ENCODE measurements around the gene TEX36.
"Not testable (repeated sequence)": the region's sequence is repeated elsewhere in the genome, so short reads cannot be mapped to it uniquely, and the experiment has no call there.

Gene TEX36

DNA sequence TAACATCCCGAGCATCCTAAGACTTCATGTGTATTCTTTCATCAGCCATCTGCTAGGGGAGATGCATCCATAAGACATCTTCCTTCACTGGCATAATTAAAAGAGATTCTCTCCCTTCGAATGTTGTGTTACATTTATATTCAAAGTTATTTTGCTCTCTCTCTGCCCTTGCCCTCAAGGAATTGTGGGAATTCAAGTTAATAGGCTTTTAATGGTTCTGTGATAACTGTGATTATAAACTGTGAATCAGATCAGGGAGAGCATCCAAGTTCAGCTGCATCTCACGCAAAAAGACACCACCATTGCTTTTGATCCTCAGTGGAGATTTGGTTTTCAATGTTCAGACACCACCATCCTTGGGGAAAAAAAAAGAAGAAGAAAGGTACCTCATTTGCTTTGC is 9.2 kb upstream of the TEX36 start:
- DNase-seq (ENCODE audit: low read depth): no peak

GRCh38 chr10:125691160-125691981 is 8.4 kb upstream of the TEX36 start:
- peak; percentile 41 for DNase-seq (ENCODE audit: low read depth)

DNA sequence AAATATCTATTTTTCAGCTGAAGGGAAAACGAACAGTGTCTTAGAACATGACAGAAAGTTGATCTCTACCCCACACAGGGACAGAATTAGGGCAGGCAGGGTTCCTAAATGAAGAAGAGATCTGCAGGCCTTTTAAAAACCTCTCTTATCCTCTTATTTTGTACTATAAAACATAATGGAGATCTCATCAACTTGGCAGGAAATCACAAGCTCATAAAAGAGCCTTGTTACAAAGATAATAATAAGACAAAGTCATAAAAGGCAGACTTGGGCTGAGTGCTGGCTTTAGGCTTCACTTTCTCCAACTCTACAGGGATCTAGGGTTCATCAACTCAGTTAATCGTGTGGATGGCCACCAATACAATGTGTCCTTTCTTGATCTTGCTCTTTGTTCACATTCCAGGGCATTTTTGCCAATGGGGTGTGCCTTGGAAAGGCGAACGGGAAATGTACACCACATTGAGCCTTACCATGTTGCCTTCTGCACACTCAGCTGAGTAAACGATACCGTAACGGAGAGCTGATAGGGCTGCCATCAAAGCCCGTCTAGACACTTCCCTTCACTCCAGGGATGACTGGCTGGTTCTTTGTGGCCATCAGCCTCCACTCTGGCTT is 7.1 kb upstream of the TEX36 start:
- DNase-seq (ENCODE audit: low read depth): no peak

DNA sequence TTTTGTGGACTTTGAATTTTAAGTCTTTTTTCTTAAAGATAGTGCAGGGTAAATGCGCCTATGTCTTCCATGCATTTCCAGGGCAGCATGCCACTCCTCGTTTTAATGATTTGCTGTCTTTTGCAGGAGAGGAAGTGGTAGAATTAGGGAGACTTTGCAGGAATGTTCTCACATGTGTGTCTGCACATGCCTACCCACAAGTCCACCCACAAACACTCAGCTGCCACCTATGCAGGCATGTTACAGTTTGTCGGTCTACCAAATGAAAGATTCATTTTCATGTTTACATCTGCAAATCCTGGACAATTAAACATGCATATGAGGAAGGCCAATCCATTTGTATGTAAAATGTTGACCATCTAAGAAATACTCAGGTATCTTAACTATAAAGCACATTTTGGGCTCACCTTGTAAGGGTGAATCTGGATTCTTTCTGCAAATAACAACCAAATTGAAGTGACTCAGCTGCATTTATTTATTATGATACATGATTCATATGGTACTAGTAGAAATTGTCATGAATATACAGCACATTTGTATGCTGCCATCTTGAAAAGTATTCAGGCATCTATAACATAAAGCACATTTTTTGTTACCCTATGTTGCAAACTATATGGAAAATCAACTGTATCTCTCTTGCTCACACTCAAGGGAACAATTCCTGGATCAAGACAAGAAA is 4.7 kb upstream of the TEX36 start:
- DNase-seq (ENCODE audit: low read depth): no peak

DNA sequence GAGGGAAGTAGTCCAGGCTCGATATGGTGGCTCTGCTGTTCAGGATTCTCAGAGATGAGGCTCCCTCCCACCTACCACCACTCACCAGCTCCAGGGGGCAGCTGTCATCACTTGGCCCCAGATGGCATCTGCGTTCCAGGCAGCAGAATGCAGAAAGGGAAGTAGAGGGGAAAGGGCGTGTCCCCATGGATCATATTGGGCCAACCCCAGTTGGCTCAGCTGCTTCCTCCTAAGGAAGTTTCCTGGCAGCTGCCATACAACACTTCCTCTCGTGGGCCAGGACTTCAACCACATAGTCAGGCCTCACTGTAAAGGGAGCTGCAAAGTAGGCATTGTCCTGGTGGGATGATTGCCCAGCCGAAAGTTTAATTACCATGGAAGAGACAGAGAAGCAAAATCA is 1.6 kb upstream of the TEX36 start:
- no peak for DNase-seq (ENCODE audit: low read depth)

GRCh38 chr10:125683821-125684220 is 858 bp upstream of the TEX36 start:
- no peak for DNase-seq (ENCODE audit: low read depth)

GRCh38 chr10:125679436-125679835 is 3.5 kb downstream of the TEX36 start:
- no peak for DNase-seq (ENCODE audit: low read depth)

- no peak for DNase-seq (ENCODE audit: low read depth)
Measured at GRCh38 chr10:125672884-125673283, 10.1 kb downstream of the TEX36 start.

- no peak for DNase-seq (ENCODE audit: low read depth)
Measured at GRCh38 chr10:125662584-125662983, 20.4 kb downstream of the TEX36 start.

- DNase-seq (ENCODE audit: low read depth): peak; percentile 96
Measured at GRCh38 chr10:125661941-125662515, 20.9 kb downstream of the TEX36 start.

GRCh38 chr10:125661431-125661940 is 21.5 kb downstream of the TEX36 start:
- no peak for DNase-seq (ENCODE audit: low read depth)

- DNase-seq (ENCODE audit: low read depth): no peak
Measured at GRCh38 chr10:125659071-125659470, 23.9 kb downstream of the TEX36 start.

GRCh38 chr10:125656523-125656922 is 26.4 kb downstream of the TEX36 start:
- no peak for DNase-seq (ENCODE audit: low read depth)

GRCh38 chr10:125653113-125653512 is 29.9 kb downstream of the TEX36 start:
- DNase-seq (ENCODE audit: low read depth): not testable (repeated sequence)

DNA sequence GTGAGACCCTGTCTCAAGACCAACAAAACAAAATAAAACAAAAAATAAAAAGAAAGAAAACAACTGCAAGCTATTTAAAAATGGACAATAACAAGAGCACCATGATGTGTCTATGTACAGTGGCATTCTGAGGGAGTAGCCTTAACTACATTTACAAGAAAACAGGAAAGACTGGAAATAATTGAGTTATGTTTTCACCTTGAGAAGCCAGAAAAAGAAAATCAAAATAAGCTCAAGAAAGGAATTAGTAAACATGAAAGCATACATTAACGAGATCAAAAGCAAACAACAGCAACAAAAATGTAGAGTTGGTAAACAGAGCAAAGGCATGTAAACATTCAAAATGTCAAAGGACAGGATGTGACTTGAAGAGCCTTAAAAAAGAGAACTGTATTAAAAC is 36.7 kb downstream of the TEX36 start:
- no peak for DNase-seq (ENCODE audit: low read depth)

DNA sequence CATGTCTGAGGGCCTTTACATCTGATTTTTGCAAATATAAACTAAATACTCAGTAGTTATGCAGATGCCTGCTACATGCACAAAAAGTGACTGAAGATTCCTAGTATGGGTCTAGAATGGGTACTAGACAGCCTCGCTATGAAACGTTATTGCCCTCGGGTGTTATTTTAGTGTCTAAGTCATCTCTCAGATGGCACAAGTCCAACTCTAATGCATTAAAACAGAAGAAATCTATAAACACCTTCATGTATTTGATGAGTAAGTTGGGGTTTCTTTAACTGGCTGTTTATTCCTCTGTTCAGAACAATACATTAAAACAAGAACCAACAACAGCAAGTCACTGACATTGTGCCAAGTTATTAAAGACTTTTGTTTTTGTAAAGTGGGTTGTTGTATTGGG is 41.6 kb downstream of the TEX36 start:
- no peak for DNase-seq (ENCODE audit: low read depth)

- no peak for DNase-seq (ENCODE audit: low read depth)
Measured at GRCh38 chr10:125640653-125641052, 42.3 kb downstream of the TEX36 start.

- no peak for DNase-seq (ENCODE audit: low read depth)
Measured at GRCh38 chr10:125639846-125640245, 43.1 kb downstream of the TEX36 start.

- DNase-seq (ENCODE audit: low read depth): no peak
Measured at GRCh38 chr10:125638555-125638954, 44.4 kb downstream of the TEX36 start.

DNA sequence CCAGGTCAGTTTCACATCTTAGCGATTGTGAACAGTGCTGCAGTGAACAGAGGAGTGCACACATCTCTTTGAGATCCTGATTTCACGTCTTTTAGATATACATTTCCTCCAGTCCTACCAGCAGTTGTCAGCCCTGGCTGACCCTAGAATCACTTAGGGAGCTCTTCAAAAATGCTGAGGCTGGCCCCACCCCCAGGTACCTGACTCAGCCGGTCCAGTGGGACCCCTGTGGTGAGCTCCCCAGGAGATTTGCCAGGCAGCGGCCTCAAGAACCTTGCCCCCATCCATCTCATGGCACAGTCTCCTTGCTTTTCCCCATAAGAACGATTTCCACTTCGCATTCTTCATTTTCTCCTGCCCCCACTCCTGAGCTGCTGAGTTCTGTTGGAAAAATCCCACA is 45.5 kb downstream of the TEX36 start:
- DNase-seq (ENCODE audit: low read depth): no peak

GRCh38 chr10:125634606-125635005 is 48.4 kb downstream of the TEX36 start:
- no peak for DNase-seq (ENCODE audit: low read depth)

GRCh38 chr10:125633517-125633999 is 49.4 kb downstream of the TEX36 start:
- no peak for DNase-seq (ENCODE audit: low read depth)

Measured in fibroblast of gingiva (primary cell).